Neural cell (in vitro differentiated cells): ENCODE results near the gene DNPEP. TPM values are rescaled to one million over a fixed set of nuclear protein-coding genes. Genes with fewer than 3 reads are reported as not detected.

Experiments used
- H2AFZ ChIP-seq: fragments of 200-600, 300-800 bp; sonication (generic), shearing (Covaris generic); 2 replicates; pipeline ENCODE4 v1.6.0; 2014; ENCODE audit warnings: low read depth, mild to moderate bottlenecking, antibody characterized with exemption, low read length, moderate library complexity
- H3F3A ChIP-seq: fragments of 200-600 bp; shearing (Covaris generic); 2 replicates; pipeline ENCODE4 v1.6.1; 2016; ENCODE audit warnings: mild to moderate bottlenecking, moderate library complexity, mixed read lengths, antibody characterized with exemption, low read length; ENCODE audit not compliant: insufficient read depth, poor library complexity, severe bottlenecking
- H3K27ac ChIP-seq: fragments of 200-600, 300-800 bp; sonication (generic), shearing (Covaris generic); 2 replicates; pipeline ENCODE4 v1.5.1; 2014; ENCODE audit warnings: mild to moderate bottlenecking, low read length, moderate library complexity
- H3K27me3 ChIP-seq: fragments of 300-800, 200-600 bp; sonication (generic), shearing (Covaris generic); 2 replicates; pipeline ENCODE4 v1.6.0; 2014; ENCODE audit warnings: mild to moderate bottlenecking, low read depth, low read length, moderate library complexity; ENCODE audit not compliant: insufficient read depth
- H3K36me3 ChIP-seq: fragments of 300-800, 200-600 bp; sonication (generic), shearing (Covaris generic); 2 replicates; pipeline ENCODE4 v1.5.1; 2014; ENCODE audit warnings: mild to moderate bottlenecking, antibody characterized with exemption, low read length, moderate library complexity; ENCODE audit not compliant: insufficient read depth
- H3K4me2 ChIP-seq: fragments of 300-800, 200-600 bp; sonication (generic), shearing (Covaris generic); 2 replicates; pipeline ENCODE4 v1.6.0; 2014; ENCODE audit warnings: mild to moderate bottlenecking, low read length
- H3K4me3 ChIP-seq: fragments of 300-800, 200-600 bp; sonication (generic), shearing (Covaris generic); 2 replicates; pipeline ENCODE4 v1.5.1; 2014; ENCODE audit warnings: mild to moderate bottlenecking, low read length, moderate library complexity
- H3K79me2 ChIP-seq: fragments of 200-600 bp; shearing (Covaris generic); replicated peaks from 2 replicates; pipeline ENCODE4 v1.6.0; 2014; ENCODE audit warnings: mild to moderate bottlenecking, low read length, moderate library complexity; ENCODE audit not compliant: insufficient read depth
- H3K9ac ChIP-seq: fragments of 300-800, 200-600 bp; sonication (generic), shearing (Covaris generic); 2 replicates; pipeline ENCODE4 v1.6.1; 2016; ENCODE audit warnings: mild to moderate bottlenecking, low read length, mixed read lengths
- H3K9me2 ChIP-seq: fragments of 200-600 bp; shearing (Covaris generic); 2 replicates; pipeline ENCODE4 v1.6.1; 2016; ENCODE audit warnings: mild to moderate bottlenecking, low read length, mixed read lengths; ENCODE audit not compliant: insufficient read depth
- H3K9me3 ChIP-seq: fragments of 200-600, 300-800 bp; sonication (generic), shearing (Covaris generic); 2 replicates; pipeline ENCODE4 v1.6.1; 2016; ENCODE audit warnings: mild to moderate bottlenecking, mixed run types, low read length, moderate library complexity, mixed read lengths
- H4K20me1 ChIP-seq: fragments of 200-600 bp; shearing (Covaris generic); 2 replicates; pipeline ENCODE4 v1.6.1; 2016; ENCODE audit warnings: mild to moderate bottlenecking, mixed run types; ENCODE audit not compliant: insufficient read depth
- EP300 ChIP-seq: fragments of 450-650 bp; conservative IDR thresholded peaks from 2 replicates; pipeline ENCODE4 v1.6.1; 2014; ENCODE audit warnings: antibody characterized with exemption, mild to moderate bottlenecking, moderate library complexity; ENCODE audit not compliant: poor library complexity, severe bottlenecking
- EZH2 ChIP-seq: fragments of 200-600, 300-800 bp; shearing (Covaris generic), sonication (generic); IDR thresholded peaks from 2 replicates; pipeline ENCODE4 v1.6.1; 2014; ENCODE audit warnings: antibody characterized with exemption, low read length, borderline replicate concordance, mild to moderate bottlenecking; ENCODE audit not compliant: insufficient read depth, poor library complexity, severe bottlenecking
- MXI1 ChIP-seq: fragments of 450-650 bp; conservative IDR thresholded peaks from 2 replicates; pipeline ENCODE4 v1.6.1; 2014; ENCODE audit warnings: antibody characterized with exemption, mild to moderate bottlenecking; ENCODE audit not compliant: poor library complexity, severe bottlenecking
- POLR2AphosphoS5 ChIP-seq: IDR thresholded peaks from 2 replicates; pipeline ENCODE4 v1.6.1; 2012
- RAD21 ChIP-seq: fragments of 450-650 bp; conservative IDR thresholded peaks from 2 replicates; pipeline ENCODE4 v1.6.1; 2014; ENCODE audit warnings: antibody characterized with exemption, mild to moderate bottlenecking, moderate library complexity
- SMC3 ChIP-seq: fragments of 450-650 bp; conservative IDR thresholded peaks from 2 replicates; pipeline ENCODE4 v1.6.1; 2014; ENCODE audit warnings: antibody characterized with exemption, mild to moderate bottlenecking, moderate library complexity; ENCODE audit not compliant: poor library complexity
- TAF1 ChIP-seq: IDR thresholded peaks from 2 replicates; pipeline ENCODE4 v1.6.1; 2012; ENCODE audit warnings: low read depth
- polyA plus RNA-seq: library from polyadenylated mRNA; depleted of rRNA; stranded (reverse); fragments of >200 nt; gene quantifications from 2 replicates; pipeline ENCODE4 v1.2.3, GENCODE V29; 2014
- TF ChIP-seq, protein P1 (sequence below): IDR thresholded peaks from 2 replicates; pipeline ENCODE4 v1.6.1; 2012; ENCODE audit warnings: borderline replicate concordance
- TF ChIP-seq, protein P2 (sequence below): fragments of 450-650 bp; IDR thresholded peaks from 2 replicates; pipeline ENCODE4 v1.5.1; 2014; ENCODE audit warnings: antibody characterized with exemption, mild to moderate bottlenecking, moderate library complexity; ENCODE audit not compliant: poor library complexity, severe bottlenecking

DNPEP gene
- polyA plus RNA-seq, 1 donor from 2014 or later = 11.9 TPM

DNA sequence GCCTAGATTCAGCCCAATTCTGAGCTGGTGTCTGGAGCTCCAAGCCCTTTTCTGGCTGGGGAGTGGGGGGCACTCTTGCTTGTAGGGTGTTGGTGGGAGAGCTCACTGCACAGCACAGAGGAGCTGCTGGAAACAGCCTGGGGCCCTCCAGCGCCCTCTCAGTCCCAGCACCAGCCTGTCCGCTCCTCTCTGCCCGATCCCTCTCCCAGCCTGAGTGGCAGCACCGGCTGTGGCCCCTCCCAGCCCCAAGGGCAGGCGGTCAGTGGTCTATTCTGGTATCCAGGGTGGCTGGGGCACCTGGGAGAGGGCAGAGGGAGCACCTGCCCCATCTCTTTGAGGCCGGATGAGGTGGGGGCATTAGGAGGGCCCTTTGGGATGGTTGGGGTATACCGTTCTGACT is 17.2 kb upstream of the DNPEP start (continued):
- TF ChIP-seq POLR2AphosphoS5 = no peak

DNA sequence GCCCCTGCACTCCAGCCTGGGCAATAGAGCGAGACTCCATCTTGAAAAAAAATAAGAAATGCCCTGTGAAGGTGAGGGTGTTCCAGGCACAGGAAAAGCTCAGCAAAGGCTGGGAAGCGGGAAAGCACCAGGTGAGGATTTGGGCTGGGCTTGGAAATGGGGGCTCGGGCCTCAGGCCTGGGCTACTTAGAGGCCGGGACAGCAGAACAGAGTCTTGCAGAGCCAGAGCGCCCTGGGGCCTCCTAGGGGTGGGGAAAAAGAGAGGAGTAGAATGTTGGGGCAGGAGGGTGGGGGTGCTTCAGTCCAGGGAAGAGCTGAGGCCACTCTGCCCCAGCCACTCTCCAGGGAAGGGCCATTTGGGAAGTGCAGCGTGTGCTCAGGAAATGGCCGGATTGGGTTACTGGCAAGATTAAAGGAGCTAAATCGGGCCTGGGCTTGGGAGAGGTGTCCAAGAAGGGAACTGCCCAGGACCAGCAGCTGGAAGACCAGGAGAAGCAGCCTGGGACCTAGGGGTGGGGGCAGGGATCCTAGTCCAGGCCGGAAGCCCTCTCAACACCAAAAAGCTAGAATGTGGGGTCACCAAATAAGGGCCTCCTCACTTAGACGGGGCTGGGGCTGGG is 16.7 kb upstream of the DNPEP start:
- Histone ChIP-seq H3K9me2 (no peaks in the 10 kb centered on the region), H4K20me1 (no peaks in the 10 kb centered on the region), H3K27me3 (no peaks in the 10 kb centered on the region), H3K79me2 (no peaks in the 10 kb centered on the region), H3K4me3 (no peak overlapping the region), H3K9ac (no peak overlapping the region), H3K36me3 (no peaks in the 10 kb centered on the region), H2AFZ (no peak overlapping the region), H3K9me3 (no peaks in the 10 kb centered on the region), H3K4me2 (no peak overlapping the region), H3F3A (no peaks in the 10 kb centered on the region), H3K27ac (no peak overlapping the region)
- TF ChIP-seq POLR2AphosphoS5 (no peak), RAD21 (no peak), SMC3 (no peak), EZH2 (no peak), EP300 (no peak), TAF1 (no peak), MXI1 (no peak)
- TF ChIP-seq, protein P1, sequence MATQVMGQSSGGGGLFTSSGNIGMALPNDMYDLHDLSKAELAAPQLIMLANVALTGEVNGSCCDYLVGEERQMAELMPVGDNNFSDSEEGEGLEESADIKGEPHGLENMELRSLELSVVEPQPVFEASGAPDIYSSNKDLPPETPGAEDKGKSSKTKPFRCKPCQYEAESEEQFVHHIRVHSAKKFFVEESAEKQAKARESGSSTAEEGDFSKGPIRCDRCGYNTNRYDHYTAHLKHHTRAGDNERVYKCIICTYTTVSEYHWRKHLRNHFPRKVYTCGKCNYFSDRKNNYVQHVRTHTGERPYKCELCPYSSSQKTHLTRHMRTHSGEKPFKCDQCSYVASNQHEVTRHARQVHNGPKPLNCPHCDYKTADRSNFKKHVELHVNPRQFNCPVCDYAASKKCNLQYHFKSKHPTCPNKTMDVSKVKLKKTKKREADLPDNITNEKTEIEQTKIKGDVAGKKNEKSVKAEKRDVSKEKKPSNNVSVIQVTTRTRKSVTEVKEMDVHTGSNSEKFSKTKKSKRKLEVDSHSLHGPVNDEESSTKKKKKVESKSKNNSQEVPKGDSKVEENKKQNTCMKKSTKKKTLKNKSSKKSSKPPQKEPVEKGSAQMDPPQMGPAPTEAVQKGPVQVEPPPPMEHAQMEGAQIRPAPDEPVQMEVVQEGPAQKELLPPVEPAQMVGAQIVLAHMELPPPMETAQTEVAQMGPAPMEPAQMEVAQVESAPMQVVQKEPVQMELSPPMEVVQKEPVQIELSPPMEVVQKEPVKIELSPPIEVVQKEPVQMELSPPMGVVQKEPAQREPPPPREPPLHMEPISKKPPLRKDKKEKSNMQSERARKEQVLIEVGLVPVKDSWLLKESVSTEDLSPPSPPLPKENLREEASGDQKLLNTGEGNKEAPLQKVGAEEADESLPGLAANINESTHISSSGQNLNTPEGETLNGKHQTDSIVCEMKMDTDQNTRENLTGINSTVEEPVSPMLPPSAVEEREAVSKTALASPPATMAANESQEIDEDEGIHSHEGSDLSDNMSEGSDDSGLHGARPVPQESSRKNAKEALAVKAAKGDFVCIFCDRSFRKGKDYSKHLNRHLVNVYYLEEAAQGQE = no peak
- TF ChIP-seq, protein P2, sequence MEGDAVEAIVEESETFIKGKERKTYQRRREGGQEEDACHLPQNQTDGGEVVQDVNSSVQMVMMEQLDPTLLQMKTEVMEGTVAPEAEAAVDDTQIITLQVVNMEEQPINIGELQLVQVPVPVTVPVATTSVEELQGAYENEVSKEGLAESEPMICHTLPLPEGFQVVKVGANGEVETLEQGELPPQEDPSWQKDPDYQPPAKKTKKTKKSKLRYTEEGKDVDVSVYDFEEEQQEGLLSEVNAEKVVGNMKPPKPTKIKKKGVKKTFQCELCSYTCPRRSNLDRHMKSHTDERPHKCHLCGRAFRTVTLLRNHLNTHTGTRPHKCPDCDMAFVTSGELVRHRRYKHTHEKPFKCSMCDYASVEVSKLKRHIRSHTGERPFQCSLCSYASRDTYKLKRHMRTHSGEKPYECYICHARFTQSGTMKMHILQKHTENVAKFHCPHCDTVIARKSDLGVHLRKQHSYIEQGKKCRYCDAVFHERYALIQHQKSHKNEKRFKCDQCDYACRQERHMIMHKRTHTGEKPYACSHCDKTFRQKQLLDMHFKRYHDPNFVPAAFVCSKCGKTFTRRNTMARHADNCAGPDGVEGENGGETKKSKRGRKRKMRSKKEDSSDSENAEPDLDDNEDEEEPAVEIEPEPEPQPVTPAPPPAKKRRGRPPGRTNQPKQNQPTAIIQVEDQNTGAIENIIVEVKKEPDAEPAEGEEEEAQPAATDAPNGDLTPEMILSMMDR = no peak

DNA sequence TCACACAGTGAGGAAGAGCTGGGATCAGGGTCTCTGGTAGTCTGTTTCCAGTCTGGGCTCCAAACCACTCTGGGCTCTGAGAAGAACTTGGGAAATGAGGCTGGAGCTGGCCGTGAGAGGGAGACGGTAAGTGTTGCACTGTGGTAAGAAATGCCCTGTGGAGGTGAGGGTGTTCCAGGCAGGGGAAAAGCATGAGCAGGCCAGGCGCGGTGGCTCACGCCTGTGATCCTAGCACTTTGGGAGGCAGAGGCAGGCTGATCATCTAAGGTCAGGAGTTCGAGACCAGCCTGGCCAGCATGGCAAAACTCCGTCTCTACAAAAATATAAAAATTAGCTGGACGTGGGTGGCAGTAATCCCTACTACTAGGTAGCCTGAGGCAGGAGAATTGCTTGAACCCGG is 16.1 kb upstream of the DNPEP start:
- H3F3A ChIP-seq = no peaks in the 10 kb centered on the region
- no peak overlapping the region for H3K4me3 ChIP-seq
- no peak overlapping the region for H3K27ac ChIP-seq
- no peaks in the 10 kb centered on the region for H3K9me3 ChIP-seq
- H3K27me3 ChIP-seq = no peaks in the 10 kb centered on the region
- H4K20me1 ChIP-seq = no peaks in the 10 kb centered on the region
- H3K36me3 ChIP-seq = no peaks in the 10 kb centered on the region
- H3K9me2 ChIP-seq = no peaks in the 10 kb centered on the region
- H2AFZ ChIP-seq = no peak overlapping the region
- no peaks in the 10 kb centered on the region for H3K79me2 ChIP-seq
- TF ChIP-seq EZH2 = no peak
- H3K9ac ChIP-seq = no peak overlapping the region
- H3K4me2 ChIP-seq = no peak overlapping the region
